ENCODE results near the gene SORCS1. TPM values are rescaled to one million over a fixed set of nuclear protein-coding genes. Genes with fewer than 3 reads are reported as not detected.
"Not testable (repeated sequence)": the region's sequence is repeated elsewhere in the genome, so short reads cannot be mapped to it uniquely, and the experiment has no call there.

The SORCS1 gene
- polyA plus RNA-seq, 4 donors, result 8.3 to 21.3 (median 14.1) TPM

DNA sequence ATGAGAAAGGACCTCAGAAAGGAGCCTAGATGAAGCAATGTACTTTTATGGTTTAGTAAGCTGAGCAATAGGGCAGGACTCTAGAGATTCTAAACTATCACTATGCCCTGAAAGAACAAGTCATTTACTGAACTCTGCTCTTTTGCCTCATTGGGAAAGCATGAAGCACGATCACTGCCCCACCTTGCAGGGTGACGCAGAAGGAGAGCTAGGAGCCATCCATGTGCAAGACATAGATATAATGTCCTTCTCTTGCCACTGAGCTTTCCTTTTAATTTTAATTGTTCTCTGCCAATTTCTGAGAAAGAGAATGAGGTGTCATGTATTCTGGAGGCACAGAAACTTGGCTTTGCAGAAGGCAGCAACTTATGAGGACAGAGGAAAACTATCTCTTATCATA is 108.3 kb downstream of the SORCS1 start:
- no peak for DNase-seq (ENCODE audit: low read depth in 4 of 4, low spot score in 2 of 4)

DNA sequence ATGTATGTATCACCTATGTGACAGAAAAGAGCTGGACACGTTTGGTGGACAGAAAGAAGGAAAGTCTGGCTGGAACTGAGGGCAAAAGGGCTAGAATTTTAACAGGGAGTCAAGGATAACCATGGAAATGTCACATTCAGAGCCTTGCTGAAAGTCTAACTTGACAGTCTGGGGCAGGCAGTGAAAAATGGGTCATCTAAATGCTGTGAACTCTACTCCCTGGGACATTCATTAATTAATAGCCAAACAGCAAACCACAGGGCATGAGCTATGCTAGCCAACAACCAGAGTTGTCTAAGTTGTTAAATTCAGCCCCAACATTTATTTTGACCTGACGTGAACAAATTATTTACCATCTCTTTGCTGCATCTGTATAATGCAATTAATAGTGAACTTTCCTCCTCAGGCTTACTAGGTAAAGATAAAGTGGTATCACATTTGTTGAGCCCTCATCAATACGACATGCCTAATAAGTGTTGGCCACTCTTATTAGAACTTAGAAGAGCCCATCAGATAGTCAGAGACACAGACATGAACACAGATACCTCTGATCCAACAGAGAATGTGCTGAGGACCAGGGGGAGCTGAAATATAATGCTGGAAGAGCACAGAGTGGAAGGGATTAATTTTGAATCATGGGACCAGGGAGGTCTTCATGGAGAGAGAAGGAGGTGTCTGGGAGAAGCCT is 109.9 kb downstream of the SORCS1 start:
- DNase-seq (ENCODE audit: low read depth in 4 of 4, low spot score in 2 of 4), result no peak

DNA sequence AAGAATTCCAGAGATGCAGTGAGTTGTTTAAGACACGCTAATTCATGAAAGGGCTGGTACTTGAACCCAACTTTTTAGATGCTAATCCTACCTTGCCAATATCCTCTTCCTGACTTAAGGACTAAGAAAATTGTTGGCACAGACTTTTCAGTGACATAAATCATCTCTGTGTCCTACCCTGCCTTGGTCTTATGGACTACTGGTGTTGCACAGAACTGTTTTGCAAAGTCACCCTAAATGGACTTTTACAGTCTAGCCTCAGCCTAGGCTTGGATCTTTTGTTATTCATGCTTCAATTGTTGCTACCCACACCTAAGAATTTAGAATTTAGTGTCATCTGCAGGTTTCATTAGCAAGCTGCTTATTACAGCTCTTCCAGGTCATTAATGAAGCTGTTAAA is 112.7 kb downstream of the SORCS1 start:
- no peak for DNase-seq (ENCODE audit: low read depth in 4 of 4, low spot score in 2 of 4)

DNA sequence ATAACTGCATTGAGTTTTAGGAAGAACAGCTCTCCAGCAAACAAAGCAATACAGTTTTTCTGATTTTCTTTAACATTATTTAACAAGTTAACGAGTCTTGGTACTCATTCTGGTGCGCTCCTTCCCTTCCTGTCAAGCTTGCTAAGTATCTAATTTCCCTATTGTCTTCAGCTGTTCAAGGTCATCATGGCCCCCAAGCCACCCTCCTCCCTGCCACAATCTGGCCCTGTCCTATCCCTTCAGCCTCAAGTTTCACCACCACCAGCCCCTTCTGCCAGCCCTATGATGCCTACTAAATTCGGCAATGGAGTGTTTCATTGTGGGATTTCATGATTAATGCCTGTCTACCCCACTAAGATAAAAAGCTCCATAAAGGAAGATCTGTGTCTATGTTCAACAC is 121.0 kb downstream of the SORCS1 start:
- DNase-seq (ENCODE audit: low read depth in 4 of 4, low spot score in 2 of 4), result no peak

DNA sequence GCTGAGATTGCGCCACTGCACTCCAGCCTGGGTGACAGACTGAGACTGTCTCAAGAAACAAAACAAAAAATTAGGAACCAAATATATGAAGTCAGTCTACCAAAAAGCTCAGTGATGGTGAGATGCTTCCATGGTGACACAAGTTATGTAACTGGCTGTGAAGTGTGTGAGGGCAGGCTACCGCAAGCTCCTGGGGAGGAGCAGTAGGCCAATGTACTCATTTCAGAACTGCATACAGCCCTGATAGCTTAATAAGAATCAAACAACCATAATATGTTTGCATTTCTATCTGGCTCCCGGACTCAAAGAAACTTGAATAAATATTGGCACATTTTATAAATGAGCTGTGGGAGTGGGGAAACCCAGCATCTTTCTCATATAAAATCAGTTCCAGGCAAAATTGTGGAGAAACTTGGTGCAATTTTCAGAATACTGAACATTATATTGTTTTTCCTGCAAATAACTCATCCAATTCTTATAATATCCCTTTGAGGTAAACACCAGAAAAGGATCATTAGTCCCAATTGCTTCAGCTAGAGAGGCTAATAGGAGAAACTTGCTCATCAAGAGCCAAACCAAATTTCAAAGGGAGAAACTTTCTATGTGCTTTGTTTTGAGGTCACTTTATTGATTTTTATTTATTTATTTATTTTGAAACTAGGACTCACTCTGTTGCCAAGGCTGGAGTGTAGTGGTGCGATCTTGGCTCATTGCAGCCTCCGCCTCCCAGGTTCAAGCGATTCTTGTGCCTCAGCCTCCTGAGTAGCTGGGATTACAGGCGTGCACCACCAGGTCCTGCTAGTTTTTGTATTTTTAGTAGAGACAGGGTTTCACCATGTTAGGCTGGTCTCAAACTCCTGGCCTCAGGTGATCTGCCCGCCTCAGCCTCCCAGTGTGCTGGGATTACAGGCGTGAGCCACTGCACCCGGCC is 127.0 kb downstream of the SORCS1 start:
- DNase-seq (ENCODE audit: low read depth in 4 of 4, low spot score in 2 of 4), result no peak

DNA sequence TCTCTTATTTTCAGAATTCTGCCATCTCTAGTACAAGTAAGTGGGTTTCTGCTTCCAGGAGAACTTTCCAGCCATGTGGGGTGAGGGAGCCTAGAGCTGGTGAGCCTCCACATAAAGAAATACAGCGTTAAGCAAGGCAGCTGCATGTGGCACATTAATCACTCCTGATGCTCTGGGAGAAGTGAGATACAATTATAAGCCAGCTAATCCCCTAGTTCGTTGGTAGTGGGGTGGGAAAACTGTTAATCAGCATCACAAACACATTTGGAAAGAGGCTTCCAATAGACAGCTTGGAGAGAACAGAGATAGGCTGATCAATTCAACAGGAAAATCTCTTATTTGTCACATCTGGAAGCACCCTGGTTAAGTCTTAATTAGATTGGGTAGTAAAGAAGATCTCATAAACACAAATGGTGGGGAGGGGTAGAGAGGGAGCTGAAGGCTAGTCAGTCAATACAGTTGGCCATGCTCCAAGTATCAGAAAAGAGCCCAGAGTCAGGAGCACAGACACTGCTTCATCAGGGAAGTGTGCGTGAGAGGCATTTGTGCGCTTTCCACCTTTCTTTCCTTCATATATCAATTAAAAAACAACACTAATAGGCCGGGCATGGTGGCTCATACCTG is 130.6 kb downstream of the SORCS1 start:
- no peak for DNase-seq (ENCODE audit: low read depth in 4 of 4, low spot score in 2 of 4)

DNA sequence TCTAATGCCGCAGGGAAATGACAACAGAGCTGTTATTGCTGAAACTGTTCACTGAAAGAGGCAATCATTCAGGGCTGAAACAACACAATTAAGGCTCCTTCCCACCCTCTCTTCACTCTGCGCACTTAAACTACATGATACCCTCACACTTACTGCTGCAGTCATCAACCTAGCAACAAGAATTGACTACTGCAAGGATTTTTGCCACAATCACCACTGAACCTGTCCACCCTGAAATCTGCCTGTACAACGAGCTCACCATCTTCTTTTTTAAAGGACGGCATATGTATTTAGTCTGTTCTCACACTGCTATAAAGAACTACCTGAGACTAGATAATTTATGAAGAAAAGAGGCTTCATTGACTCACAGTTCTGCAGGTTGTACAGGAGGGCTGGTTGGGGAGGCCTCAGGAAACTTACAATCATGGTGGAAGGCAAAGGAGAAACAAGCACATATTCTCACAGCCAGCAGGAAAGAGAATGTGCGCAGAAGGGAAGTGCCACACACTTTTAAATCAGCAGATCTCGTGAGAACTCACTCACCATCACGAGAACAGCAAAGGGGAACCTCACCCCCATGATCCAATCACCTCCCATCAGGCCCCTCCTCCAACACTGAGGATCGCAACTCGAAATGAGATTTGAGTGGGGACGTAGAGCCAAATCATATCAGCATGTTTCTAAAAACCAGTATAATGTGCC is 131.7 kb downstream of the SORCS1 start:
- DNase-seq (ENCODE audit: low read depth in 4 of 4, low spot score in 2 of 4), result no peak

DNA sequence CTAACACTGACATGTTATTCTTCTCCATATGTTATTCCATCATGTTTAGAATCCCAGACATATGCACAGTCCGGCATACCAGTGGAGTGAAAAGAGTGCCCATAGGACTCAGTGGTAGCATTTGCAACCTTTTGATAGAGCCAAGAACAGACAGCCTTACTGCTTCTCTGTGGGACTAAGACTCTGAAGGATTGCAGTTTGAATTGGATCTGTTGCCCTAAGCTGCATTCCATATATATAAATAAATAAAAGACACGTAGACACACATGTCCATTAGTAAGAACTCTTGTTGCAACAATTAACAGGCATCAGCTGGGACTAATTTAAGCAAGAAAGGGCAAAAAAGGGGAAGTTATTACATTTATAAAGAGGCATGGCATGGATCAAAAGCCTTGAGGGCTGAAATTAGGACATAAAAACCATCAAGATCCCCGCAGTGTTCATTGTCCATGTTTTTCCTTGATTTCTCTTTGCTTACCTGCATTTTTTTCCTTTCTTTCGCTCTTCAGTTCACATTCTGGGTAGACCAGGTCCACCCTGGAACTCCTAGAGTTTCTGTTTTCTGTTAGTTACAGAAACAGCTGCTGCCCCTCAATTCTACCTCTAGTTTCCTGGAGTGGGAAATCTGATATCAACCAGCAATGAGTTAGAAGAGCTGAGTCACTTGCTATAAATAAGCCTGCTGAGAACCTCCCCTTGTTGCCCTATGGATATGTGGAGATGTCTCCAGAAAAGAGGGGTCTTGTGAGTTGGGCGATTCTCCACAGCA is 132.4 kb downstream of the SORCS1 start:
- peak in 3 of 4 donors; percentile 39 to 52 (median 51) for DNase-seq (ENCODE audit: low read depth in 4 of 4, low spot score in 2 of 4)

DNA sequence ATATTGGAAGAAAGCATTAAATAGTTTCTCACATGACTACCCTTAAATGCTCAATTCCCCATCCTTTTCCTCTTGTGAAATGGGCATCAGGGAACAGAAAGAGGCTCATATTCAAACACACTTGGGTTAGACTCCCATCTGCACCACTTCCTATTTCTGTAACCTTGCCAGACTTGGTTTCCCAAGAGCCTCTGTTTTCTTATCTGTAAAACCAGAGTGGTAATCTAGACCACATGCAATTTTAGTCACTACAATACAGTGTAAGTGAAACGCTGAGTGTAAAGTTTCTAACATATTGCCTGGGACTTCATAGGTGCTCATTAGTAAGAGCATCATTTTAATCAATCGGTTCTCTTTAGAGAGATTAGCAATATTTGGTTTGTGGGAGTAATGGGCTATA is 136.3 kb downstream of the SORCS1 start:
- DNase-seq (ENCODE audit: low read depth in 4 of 4, low spot score in 2 of 4), result no peak

DNA sequence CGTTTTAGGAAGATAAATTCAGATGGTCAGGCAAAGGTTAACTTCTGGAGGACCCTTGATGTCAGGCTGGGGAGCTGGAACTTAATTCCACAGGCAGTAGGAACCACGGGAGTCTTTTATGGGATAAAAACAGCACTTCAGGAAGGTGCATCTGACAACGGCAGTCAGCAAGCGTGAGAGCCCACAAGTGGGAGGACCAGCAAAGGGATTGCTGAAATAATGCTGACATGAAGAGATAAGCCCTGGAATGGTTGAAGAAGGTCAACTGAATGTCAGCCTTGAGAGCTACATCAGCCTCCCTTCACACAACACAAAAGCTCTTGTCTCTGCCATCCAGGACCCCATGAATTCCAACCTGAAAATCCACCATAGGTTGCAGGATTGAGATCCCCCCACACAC is 138.8 kb downstream of the SORCS1 start:
- DNase-seq (ENCODE audit: low read depth in 4 of 4, low spot score in 2 of 4), result no peak

DNA sequence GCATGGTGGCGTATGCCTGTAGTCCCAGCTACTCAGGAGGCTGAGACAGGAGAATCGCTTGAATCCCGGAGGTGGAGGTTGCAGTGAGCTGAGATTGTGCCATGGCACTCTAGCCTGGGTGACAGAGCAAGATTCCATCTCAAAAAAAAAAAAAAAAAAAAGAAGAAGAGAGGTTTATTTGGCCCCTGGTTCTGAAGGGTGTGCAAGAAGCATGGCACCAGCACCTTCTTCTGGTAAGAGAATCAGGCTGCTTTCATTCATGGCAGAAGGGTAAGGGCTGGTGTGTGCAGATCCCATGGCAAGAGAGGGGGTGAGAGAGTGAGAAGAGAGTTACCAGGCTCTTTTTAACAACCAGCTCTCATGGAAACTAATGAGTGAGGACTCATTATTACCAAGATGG is 140.5 kb downstream of the SORCS1 start:
- DNase-seq (ENCODE audit: low read depth in 4 of 4, low spot score in 2 of 4), result not testable (repeated sequence)

DNA sequence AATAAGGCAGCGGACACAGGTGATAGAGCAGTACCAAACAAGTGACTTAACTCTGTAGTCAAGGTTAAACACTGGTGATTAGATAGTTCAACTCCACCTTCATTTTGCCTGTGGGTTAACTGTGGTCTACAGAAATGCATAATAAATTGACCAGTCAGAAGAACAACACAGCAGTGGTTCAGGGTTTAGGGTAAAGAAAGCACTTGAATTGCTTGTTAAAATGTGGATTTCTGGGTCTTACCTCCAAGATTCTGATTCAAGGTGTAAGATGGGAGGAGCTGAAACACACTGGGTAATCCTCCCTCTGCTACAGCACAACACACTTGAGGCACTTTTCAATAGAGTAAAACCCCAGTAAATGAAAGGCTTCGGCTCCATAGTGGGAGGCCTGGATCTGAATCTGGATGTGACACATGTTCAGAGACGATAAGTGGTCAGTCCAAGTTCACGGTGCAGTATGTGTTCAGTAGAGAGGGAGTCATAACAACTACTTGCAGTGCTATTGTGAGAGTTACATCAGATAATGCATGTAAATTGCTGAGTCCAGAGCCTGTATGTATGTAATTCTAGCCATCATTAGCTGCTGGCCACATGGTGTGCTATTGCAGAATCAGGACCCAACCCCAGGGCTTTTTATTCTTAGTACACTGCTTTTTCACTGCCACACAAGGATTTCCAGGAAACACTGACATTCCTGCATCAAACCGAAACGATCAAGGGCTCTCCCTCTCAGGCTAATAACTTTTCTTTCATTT is 141.7 kb downstream of the SORCS1 start:
- DNase-seq (ENCODE audit: low read depth in 4 of 4, low spot score in 2 of 4), result no peak

DNA sequence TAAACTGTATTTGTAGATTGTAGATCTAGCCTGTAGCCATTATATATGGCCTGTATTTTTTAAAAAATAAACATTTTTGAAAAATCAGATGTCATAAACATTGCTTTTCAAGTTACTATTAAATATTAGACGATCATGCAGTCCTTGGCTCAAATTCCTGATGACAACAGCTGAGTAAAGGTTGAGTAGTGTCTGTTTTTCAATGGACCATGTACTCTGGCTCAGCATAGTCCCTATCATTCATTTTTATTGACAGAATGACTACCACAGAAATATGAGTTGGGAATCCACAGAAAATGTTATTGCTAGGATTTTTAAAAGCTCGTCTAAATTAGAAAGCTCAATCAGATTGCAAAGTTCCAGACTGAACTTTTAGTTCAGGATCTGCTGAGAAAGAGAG is 145.4 kb downstream of the SORCS1 start:
- DNase-seq (ENCODE audit: low read depth in 4 of 4, low spot score in 2 of 4), result no peak

DNA sequence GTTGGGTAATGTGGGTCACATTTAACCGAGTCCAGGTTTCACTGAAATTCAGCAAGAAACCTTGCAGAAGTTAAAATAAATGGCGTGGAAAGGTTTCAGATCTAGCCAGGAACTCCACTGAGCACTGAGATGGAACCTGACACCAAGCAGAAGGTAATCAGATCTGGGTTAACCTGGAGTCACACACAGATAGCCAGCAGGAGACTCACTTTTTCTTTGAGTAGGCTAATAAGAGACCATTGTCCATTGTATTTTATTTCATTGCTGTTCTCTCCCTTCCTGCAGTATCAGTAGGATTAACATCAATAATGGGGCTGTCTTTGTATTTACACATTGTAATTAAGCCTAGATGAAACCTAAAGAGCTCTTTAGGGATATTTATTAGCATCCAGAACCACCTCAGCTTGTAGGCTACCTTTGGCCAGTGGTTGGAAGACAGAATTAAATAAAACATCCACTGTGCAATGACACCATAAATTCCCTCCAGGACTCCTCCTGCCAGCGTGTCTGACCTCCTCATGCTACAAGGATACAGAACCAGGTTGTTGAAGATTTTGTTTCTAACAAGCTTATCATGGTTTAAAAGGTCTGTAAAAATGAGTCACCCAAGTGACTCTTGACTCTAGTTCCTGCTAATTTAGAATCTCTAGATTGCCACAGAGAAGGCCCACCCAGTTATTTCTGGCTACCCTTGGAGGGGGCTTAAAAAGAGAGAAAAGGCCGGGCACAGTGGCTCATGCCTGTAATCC is 151.1 kb downstream of the SORCS1 start:
- no peak for DNase-seq (ENCODE audit: low read depth in 4 of 4, low spot score in 2 of 4)

DNA sequence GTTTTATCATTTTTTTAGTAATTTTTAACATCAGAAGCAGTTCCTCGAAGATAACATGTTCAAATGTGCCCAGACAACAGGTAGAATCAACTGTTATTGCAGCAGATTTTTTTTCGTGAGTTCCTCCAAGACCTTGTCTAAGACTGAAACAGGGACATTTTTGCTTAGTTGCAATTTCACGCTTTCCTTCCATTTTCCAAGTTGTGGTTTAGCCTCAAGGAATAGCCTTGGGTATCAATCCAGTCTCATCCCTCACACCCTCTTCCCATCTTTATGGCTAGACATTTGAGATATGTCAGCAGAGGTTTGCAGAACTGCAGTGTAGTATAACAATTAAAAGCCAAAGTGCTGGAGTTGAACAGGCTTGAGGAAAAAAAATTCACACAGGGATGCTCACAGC is 152.5 kb downstream of the SORCS1 start:
- DNase-seq (ENCODE audit: low read depth in 4 of 4, low spot score in 2 of 4), result no peak

DNA sequence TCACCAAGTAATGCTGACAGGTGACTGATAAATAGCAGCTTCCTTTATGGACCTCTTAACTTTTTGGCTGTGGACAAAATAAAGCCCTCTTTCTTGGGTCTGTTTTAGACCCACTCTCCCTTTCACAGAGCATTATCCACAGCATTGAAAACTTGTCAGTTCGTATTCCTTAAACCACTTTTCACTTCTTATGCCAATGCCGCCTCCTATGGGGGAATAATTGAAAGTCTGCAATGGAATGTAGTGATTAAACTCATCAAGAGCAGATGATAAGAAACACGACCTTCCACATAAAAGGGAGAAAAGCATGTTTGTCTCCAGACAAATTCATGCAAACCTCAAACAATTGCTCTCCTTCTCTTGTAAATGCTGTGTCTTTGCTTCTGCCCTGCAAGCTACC is 153.4 kb downstream of the SORCS1 start:
- DNase-seq (ENCODE audit: low read depth in 4 of 4, low spot score in 2 of 4), result no peak

DNA sequence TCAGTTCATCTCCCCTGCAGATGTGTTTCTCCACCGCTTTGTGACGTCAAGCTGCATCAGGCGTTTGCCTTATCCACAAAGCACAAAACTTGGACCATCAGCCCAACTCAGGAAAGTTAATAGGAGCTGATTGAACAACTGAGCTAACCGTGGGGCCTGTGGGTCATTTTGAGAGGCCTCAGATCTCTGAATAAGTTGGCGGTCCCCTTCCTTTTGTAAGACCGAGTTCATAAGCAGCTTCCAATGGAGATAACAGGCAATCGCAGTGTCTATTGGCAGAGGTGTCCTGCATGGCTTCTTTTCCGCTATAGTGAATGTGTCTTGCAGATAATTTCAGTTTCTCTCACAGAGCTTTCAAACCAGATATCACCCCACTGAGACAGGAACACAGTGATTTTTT is 154.0 kb downstream of the SORCS1 start:
- no peak for DNase-seq (ENCODE audit: low read depth in 4 of 4, low spot score in 2 of 4)

DNA sequence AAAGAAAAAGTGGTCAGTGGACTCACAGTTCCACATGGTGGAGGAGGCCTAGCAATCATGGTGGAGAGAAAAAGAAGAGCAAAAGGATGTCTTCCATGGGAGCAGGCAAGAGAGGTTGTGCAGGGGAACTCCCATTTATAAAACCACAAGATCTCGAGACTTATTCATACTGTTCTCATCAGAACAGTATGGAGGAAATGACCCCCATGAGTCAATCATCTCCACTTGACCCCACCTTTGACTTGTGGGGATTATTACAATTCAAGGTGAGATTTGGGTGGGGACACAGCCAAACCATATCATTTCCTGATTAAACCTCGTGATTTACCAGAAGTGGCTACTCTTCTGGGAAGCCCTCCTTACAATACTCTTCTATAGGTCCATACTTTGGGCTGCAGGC is 160.1 kb downstream of the SORCS1 start:
- DNase-seq (ENCODE audit: low read depth in 4 of 4, low spot score in 2 of 4), result no peak

DNA sequence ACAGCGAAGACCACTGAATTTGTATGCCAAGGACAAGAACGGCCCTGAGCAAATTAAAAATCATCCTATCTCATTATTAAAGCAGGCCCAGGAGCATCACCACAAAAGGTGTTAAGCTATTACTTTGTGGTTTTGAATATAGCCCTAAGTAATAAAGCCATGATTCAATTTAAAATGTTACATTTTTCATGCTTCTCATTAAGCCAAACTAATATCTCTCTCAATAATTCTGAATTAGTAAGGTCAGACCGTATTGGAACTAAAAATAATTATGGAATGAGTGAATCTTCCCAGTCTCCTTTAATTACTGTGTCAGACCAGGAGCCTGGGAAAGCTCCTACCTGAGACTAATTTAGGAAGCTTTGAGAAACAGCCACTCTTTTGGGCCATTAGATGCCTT is 162.4 kb downstream of the SORCS1 start:
- no peak for DNase-seq (ENCODE audit: low read depth in 4 of 4, low spot score in 2 of 4)
